IMR-90 (cell line): Measurements from ENCODE around the gene RAB31. TPM values are rescaled to one million over a fixed set of nuclear protein-coding genes. Genes with fewer than 3 reads are reported as not detected.

ENCODE experiments used
- ATAC-seq: fragments of 200-7000 bp; cut with Tn5 transposase; 2 replicates; pipeline ENCODE4 v1.9.1; 2020; ENCODE audit warnings: low read depth, mild to moderate bottlenecking, moderate library complexity
- BruUV-seq: library from RNA; stranded (reverse); fragments of 400-500 nt; replicated peaks from 2 replicates; lab custom pipeline; 2021; lab: Mats Ljungman, UMichigan
- CTCF ChIA-PET: fragments of 300-600 bp; formaldehyde crosslinking; extraction: SDS; loops from one replicate; lab custom pipeline; 2021; ENCODE audit warnings: antibody characterized with exemption; lab: Yijun Ruan, JAX
- POLR2A ChIA-PET: fragments of 300-600 bp; sonication (Branson Sonifier 250); formaldehyde crosslinking; loops from one replicate; lab custom pipeline; 2022; ENCODE audit warnings: antibody characterized with exemption; ENCODE audit not compliant: unreplicated experiment; lab: Charles Lee
- DNase-seq: peaks from one replicate; pipeline ENCODE4 v3.0.0; 2013
- H2AFZ ChIP-seq: replicated peaks from 2 replicates; pipeline ENCODE3; 2013; ENCODE audit warnings: low read length, mild to moderate bottlenecking; ENCODE audit not compliant: poor library complexity
- H2AK5ac ChIP-seq: 2 replicates; pipeline ENCODE4 v1.6.1; 2013; ENCODE audit warnings: low read depth, low read length, inconsistent platforms
- H2AK9ac ChIP-seq: replicated peaks from 2 replicates; pipeline ENCODE3; 2013; ENCODE audit warnings: mild to moderate bottlenecking, low read depth, low read length, moderate library complexity; ENCODE audit not compliant: poor library complexity
- H2BK120ac ChIP-seq: 2 replicates; pipeline ENCODE4 v1.6.1; 2013; ENCODE audit warnings: low read depth, low read length, inconsistent platforms
- H2BK15ac ChIP-seq: 3 replicates; pipeline ENCODE4 v1.6.1; 2013; ENCODE audit warnings: low read depth, low read length, inconsistent platforms
- H2BK20ac ChIP-seq: 2 replicates; pipeline ENCODE4 v1.6.1; 2013; ENCODE audit warnings: low read depth, mild to moderate bottlenecking, inconsistent platforms, low read length, moderate library complexity
- H2BK5ac ChIP-seq: 2 replicates; pipeline ENCODE4 v1.6.1; 2013; ENCODE audit warnings: mild to moderate bottlenecking, low read depth, low read length, inconsistent platforms; ENCODE audit not compliant: poor library complexity, severe bottlenecking
- H3K14ac ChIP-seq: replicated peaks from 2 replicates; pipeline ENCODE4 v1.6.1; 2013; ENCODE audit warnings: low read depth, low read length, inconsistent platforms
- H3K18ac ChIP-seq: 2 replicates; pipeline ENCODE4 v1.6.1; 2013; ENCODE audit warnings: low read depth, low read length, control low read depth
- H3K23ac ChIP-seq: 2 replicates; pipeline ENCODE4 v1.6.1; 2013; ENCODE audit warnings: low read depth, low read length, inconsistent platforms
- H3K27ac ChIP-seq: 2 replicates; pipeline ENCODE4 v1.5.1; 2013; ENCODE audit warnings: mild to moderate bottlenecking, control low read depth, low read length; ENCODE audit not compliant: insufficient read depth
- H3K27me3 ChIP-seq: 2 replicates; pipeline ENCODE4 v1.6.1; 2013; ENCODE audit warnings: low read length; ENCODE audit not compliant: control insufficient read depth, insufficient read depth
- H3K36me3 ChIP-seq: 2 replicates; pipeline ENCODE4 v1.6.1; 2013; ENCODE audit warnings: low read length, mixed read lengths; ENCODE audit not compliant: control insufficient read depth, insufficient read depth
- H3K4ac ChIP-seq: 2 replicates; pipeline ENCODE4 v1.6.1; 2013; ENCODE audit warnings: low read depth, low read length, inconsistent platforms
- H3K4me1 ChIP-seq: 2 replicates; pipeline ENCODE4 v1.6.1; 2013; ENCODE audit warnings: low read length, mixed read lengths; ENCODE audit not compliant: control insufficient read depth, insufficient read depth
- H3K4me2 ChIP-seq: 2 replicates; pipeline ENCODE4 v1.6.1; 2013; ENCODE audit warnings: low read depth, mild to moderate bottlenecking, control low read depth, low read length, moderate library complexity
- H3K4me3 ChIP-seq: 2 replicates; pipeline ENCODE4 v1.5.1; 2013; ENCODE audit warnings: low read depth, mild to moderate bottlenecking, control low read depth, low read length, moderate library complexity; ENCODE audit not compliant: insufficient read depth
- H3K56ac ChIP-seq: 2 replicates; pipeline ENCODE4 v1.6.1; 2013; ENCODE audit warnings: low read length, inconsistent platforms; ENCODE audit not compliant: insufficient read depth; ENCODE audit errors: extremely low read depth
- H3K79me1 ChIP-seq, 2 experiments: 2 replicates each; pipeline ENCODE4 v1.6.1; 2013; ENCODE audit warnings: low read length in 2 of 2, inconsistent platforms in 1 of 2, low read depth in 1 of 2
- H3K9ac ChIP-seq: 2 replicates; pipeline ENCODE4 v1.6.1; 2013; ENCODE audit warnings: low read depth, low read length, control low read depth
- H3K9me1 ChIP-seq: 2 replicates; pipeline ENCODE4 v1.6.1; 2013; ENCODE audit warnings: low read length, inconsistent platforms; ENCODE audit not compliant: insufficient read depth
- H3K9me3 ChIP-seq: 2 replicates; pipeline ENCODE4 v1.6.1; 2013; ENCODE audit warnings: low read length; ENCODE audit not compliant: control insufficient read depth, insufficient read depth
- H4K20me1 ChIP-seq: 2 replicates; pipeline ENCODE4 v1.6.1; 2013; ENCODE audit warnings: low read length, inconsistent platforms; ENCODE audit not compliant: insufficient read depth
- H4K5ac ChIP-seq: 2 replicates; pipeline ENCODE4 v1.6.1; 2013; ENCODE audit warnings: mild to moderate bottlenecking, low read depth, low read length, control low read depth
- H4K8ac ChIP-seq, 2 experiments: 2 replicates each; pipeline ENCODE4 v1.6.1; 2013; ENCODE audit warnings: low read depth in 2 of 2, low read length in 2 of 2, control low read depth in 1 of 2, inconsistent platforms in 1 of 2
- H4K91ac ChIP-seq: 2 replicates; pipeline ENCODE4 v1.6.1; 2013; ENCODE audit warnings: low read depth, low read length, inconsistent platforms; ENCODE audit not compliant: insufficient read depth
- CTCF ChIP-seq: conservative IDR thresholded peaks from 2 replicates; pipeline ENCODE4 v1.5.1; 2012; ENCODE audit warnings: mild to moderate bottlenecking, low read depth, low read length, improper control_type of control experiment
- ELK1 ChIP-seq: fragments of 150-350 bp; IDR thresholded peaks from 2 replicates; pipeline ENCODE4 v1.6.1; 2016; ENCODE audit warnings: low read depth, mild to moderate bottlenecking, low read length, moderate library complexity, borderline replicate concordance
- FOS ChIP-seq: fragments of 150-350 bp; IDR thresholded peaks from 2 replicates; pipeline ENCODE4 v1.6.1; 2016; ENCODE audit warnings: low read depth, low read length
- MAZ ChIP-seq: IDR thresholded peaks from 2 replicates; pipeline ENCODE4 v1.6.1; 2012; ENCODE audit warnings: low read depth, mild to moderate bottlenecking, low read length, improper control_type of control experiment, moderate library complexity, borderline replicate concordance
- MXI1 ChIP-seq: IDR thresholded peaks from 2 replicates; pipeline ENCODE4 v1.6.1; 2012; ENCODE audit warnings: low read depth, mild to moderate bottlenecking, low read length, moderate library complexity, borderline replicate concordance
- RCOR1 ChIP-seq: IDR thresholded peaks from 2 replicates; pipeline ENCODE4 v1.6.1; 2012; ENCODE audit warnings: mild to moderate bottlenecking, low read length, improper control_type of control experiment; ENCODE audit not compliant: insufficient replicate concordance
- SMC3 ChIP-seq: fragments of 150-350 bp; IDR thresholded peaks from 2 replicates; pipeline ENCODE4 v1.6.1; 2016; ENCODE audit warnings: low read depth, mild to moderate bottlenecking, antibody characterized with exemption, low read length, moderate library complexity
- WGBS, 2 experiments: methylation state at CpG; one replicate each; pipeline versions ENCODE4 v1.1.5 to v1.1.7; 2013; ENCODE audit warnings: missing lambda C conversion rate in 2 of 2; ENCODE audit not compliant: insufficient read length in 1 of 2; ENCODE audit errors: extremely low coverage in 2 of 2; 5-methylcytosine and 5-hydroxymethylcytosine counted together
- dilution Hi-C: fragments of 300-500 bp; cut with HindIII; formaldehyde crosslinking; loops from one replicate; pipeline ENCODE4 v1.14.3; 2018; ENCODE audit warnings: low sequenced_read_pairs; ENCODE audit not compliant: unreplicated experiment
- in situ Hi-C: fragments of 300-500 bp; cut with MboI; formaldehyde crosslinking; loops from 3 replicates; pipeline ENCODE4 v1.14.3; 2019; ENCODE audit warnings: low sequenced_read_pairs, inconsistent platforms, mixed read lengths
- intact Hi-C: fragments of 100-400 bp; cut with micrococcal nuclease; formaldehyde crosslinking; loops from 2 replicates; pipeline ENCODE4 v1.10.0; 2022
- polyA plus RNA-seq, 3 experiments: library from polyadenylated mRNA; depleted of rRNA; stranded (reverse); fragments of >200 nt; gene quantifications; 2 replicates each; pipeline ENCODE4 v1.2.3, GENCODE V29; 2012; ENCODE audit warnings: low replicate concordance in 1 of 3
- total RNA-seq: library from RNA; depleted of rRNA; stranded (reverse); fragments of >200 nt; gene quantifications from 2 replicates; pipeline ENCODE4 v1.2.3, GENCODE V29; 2012

RAB31 gene
- total and polyA plus RNA-seq, 2 of the 4 experiments (the other 2 are of a cell fraction): 13.8 to 26.9 TPM

GRCh38 chr18:9835113-9835755 is 127.1 kb downstream of the RAB31 start:
- H3K27ac ChIP-seq: no peak overlapping the region
- no peak overlapping the region for H3K4me2 ChIP-seq
- intact Hi-C loops (no loop called here), in situ Hi-C loops (no loop called here), dilution Hi-C loops (no loop called here)
- H2AK9ac ChIP-seq: no peak overlapping the region
- no peaks in the 10 kb centered on the region for H3K27me3 ChIP-seq
- no peak overlapping the region for H2BK120ac ChIP-seq
- H3K14ac ChIP-seq: 0 out of 2 replicates have a peak overlapping the region, but pooled peaks have one; percentile 62
- no peak overlapping the region for H3K56ac ChIP-seq
- H2BK15ac ChIP-seq: no peak overlapping the region
- 100% methylated on average over 2 of the region's 11 CpGs; no CpG with 5 or more reads in 1 of the 2 experiments for WGBS, 2 experiments
- ChIA-PET POLR2A (no interaction called here), CTCF (no interaction called here)
- no peaks in the 10 kb centered on the region for H4K20me1 ChIP-seq
- peaks cover 14 to 30% of the 10 kb centered on the region in 2 experiments for H3K79me1 ChIP-seq
- H3K18ac ChIP-seq: no peak overlapping the region
- no peak overlapping the region for H4K91ac ChIP-seq
- no peak overlapping the region for H4K5ac ChIP-seq
- DNase-seq (no peak), ATAC-seq (no peak)
- no peak overlapping the region for H3K4me3 ChIP-seq
- no peaks in the 10 kb centered on the region for H3K9me3 ChIP-seq
- no peak overlapping the region for H4K8ac ChIP-seq
- H2AFZ ChIP-seq: no peak overlapping the region
- no peak overlapping the region for H3K4ac ChIP-seq
- no peak overlapping the region for H3K23ac ChIP-seq
- H3K36me3 ChIP-seq: 0 out of 2 replicates have a peak, but pooled peaks cover 5% of the 10 kb centered on the region
- H2AK5ac ChIP-seq: no peak overlapping the region
- no peak overlapping the region for H2BK5ac ChIP-seq
- H3K4me1 ChIP-seq: no peaks in the 10 kb centered on the region
- no TSS peak for BruUV-seq
- no peak for TF ChIP-seq MAZ
- no peak for TF ChIP-seq FOS
- no peak for TF ChIP-seq SMC3
- no peak for TF ChIP-seq CTCF
- no peak for TF ChIP-seq ELK1
- TF ChIP-seq MXI1: no peak
- TF ChIP-seq RCOR1: no peak
- no peak overlapping the region for H3K9ac ChIP-seq
- H2BK20ac ChIP-seq: no peak overlapping the region
- no peaks in the 10 kb centered on the region; the same call in 1 of the 2 replicates for H3K9me1 ChIP-seq
